WTC11 (cell line): ENCODE measurements around the gene BUB1. TPM values are rescaled to one million over a fixed set of nuclear protein-coding genes. Genes with fewer than 3 reads are reported as not detected.

ENCODE experiments used
- ATAC-seq: fragments of 200-7000 bp; cut with Tn5 transposase; 2 replicates; pipeline ENCODE4 v1.10.0; 2021; ENCODE audit warnings: mild to moderate bottlenecking, moderate library complexity
- CTCF ChIA-PET: fragments of 300-600 bp; sonication (Branson Sonifier 250); formaldehyde crosslinking; loops from one replicate; lab custom pipeline; 2021; ENCODE audit warnings: antibody characterized with exemption; lab: Charles Lee
- POLR2A ChIA-PET: fragments of 350-600 bp; sonication (Branson Sonifier 250); formaldehyde crosslinking; loops from one replicate; lab custom pipeline; 2021; ENCODE audit warnings: antibody characterized with exemption; lab: Charles Lee
- DNase-seq: peaks from one replicate; pipeline ENCODE4 v3.0.0; 2021; ENCODE audit warnings: low spot score
- H3K27ac Mint-ChIP-seq: 2 replicates; pipeline ENCODE4 v1.8.0; 2021; ENCODE audit warnings: mixed read lengths
- H3K27me3 Mint-ChIP-seq: 2 replicates; pipeline ENCODE4 v1.8.0; 2021; ENCODE audit warnings: low read depth, mild to moderate bottlenecking, moderate library complexity, mixed read lengths
- H3K36me3 Mint-ChIP-seq: 2 replicates; pipeline ENCODE4 v1.8.0; 2021; ENCODE audit warnings: mixed read lengths
- H3K4me1 Mint-ChIP-seq: 2 replicates; pipeline ENCODE4 v1.8.0; 2022; ENCODE audit warnings: mixed read lengths
- H3K4me3 Mint-ChIP-seq: 2 replicates; pipeline ENCODE4 v1.8.0; 2021; ENCODE audit warnings: mild to moderate bottlenecking, moderate library complexity, mixed read lengths
- H3K9me3 Mint-ChIP-seq: 2 replicates; pipeline ENCODE4 v1.8.0; 2021; ENCODE audit warnings: mixed read lengths
- CREM ChIP-seq: sonication (generic); formaldehyde crosslinking; IDR thresholded peaks from 2 replicates; pipeline ENCODE4 v1.8.1; 2022; ENCODE audit warnings: mild to moderate bottlenecking, missing genetic modification reagents, moderate library complexity
- FOXK1 ChIP-seq: sonication (generic); formaldehyde crosslinking; IDR thresholded peaks from 2 replicates; pipeline ENCODE4 v1.8.0; 2022; ENCODE audit warnings: mild to moderate bottlenecking, moderate library complexity, missing genetic modification reagents
- GABPB1 ChIP-seq: sonication (generic); formaldehyde crosslinking; IDR thresholded peaks from 2 replicates; pipeline ENCODE4 v1.8.1; 2023; ENCODE audit warnings: mild to moderate bottlenecking, missing genetic modification reagents
- GTF2I ChIP-seq: fragments of 250-450 bp; sonication (Bioruptor Pico); conservative IDR thresholded peaks from 2 replicates; pipeline ENCODE4 v1.4.0; 2021; ENCODE audit warnings: mild to moderate bottlenecking
- HMGXB4 ChIP-seq: sonication (generic); formaldehyde crosslinking; IDR thresholded peaks from 2 replicates; pipeline ENCODE4 v1.8.1; 2023; ENCODE audit warnings: mild to moderate bottlenecking, moderate library complexity, missing genetic modification reagents
- JUN ChIP-seq: sonication (generic); formaldehyde crosslinking; IDR thresholded peaks from 2 replicates; pipeline ENCODE4 v1.8.0; 2023; ENCODE audit warnings: mild to moderate bottlenecking, missing genetic modification reagents
- MLX ChIP-seq: sonication (generic); formaldehyde crosslinking; IDR thresholded peaks from 2 replicates; pipeline ENCODE4 v1.8.1; 2023; ENCODE audit warnings: mild to moderate bottlenecking, missing genetic modification reagents, moderate library complexity
- NFYB ChIP-seq: sonication (generic); formaldehyde crosslinking; conservative IDR thresholded peaks from 2 replicates; pipeline ENCODE4 v1.8.0; 2022; ENCODE audit warnings: low read depth, missing genetic modification reagents
- NR2C2 ChIP-seq: sonication (generic); formaldehyde crosslinking; IDR thresholded peaks from 2 replicates; pipeline ENCODE4 v1.8.0; 2022; ENCODE audit warnings: mild to moderate bottlenecking, missing genetic modification reagents
- NR3C1 ChIP-seq: sonication (generic); formaldehyde crosslinking; conservative IDR thresholded peaks from 2 replicates; pipeline ENCODE4 v1.8.1; 2023; ENCODE audit warnings: low read depth, mild to moderate bottlenecking, missing genetic modification reagents
- OVOL2 ChIP-seq: fragments of 250-450 bp; sonication (Bioruptor Pico); IDR thresholded peaks from 2 replicates; pipeline ENCODE4 v1.9.0; 2021; ENCODE audit warnings: mild to moderate bottlenecking, borderline replicate concordance
- PRRX2 ChIP-seq: fragments of 250-450 bp; sonication (Bioruptor Pico); IDR thresholded peaks from 2 replicates; pipeline ENCODE4 v1.8.0; 2021; ENCODE audit warnings: mild to moderate bottlenecking
- RORB ChIP-seq: fragments of 250-450 bp; sonication (Bioruptor Pico); IDR thresholded peaks from 2 replicates; pipeline ENCODE4 v1.9.0; 2021; ENCODE audit warnings: mild to moderate bottlenecking
- SMAD3 ChIP-seq: sonication (generic); formaldehyde crosslinking; IDR thresholded peaks from 2 replicates; pipeline ENCODE4 v1.8.0; 2022; ENCODE audit warnings: missing genetic modification reagents, mild to moderate bottlenecking, borderline replicate concordance
- TEAD4 ChIP-seq: sonication (generic); formaldehyde crosslinking; IDR thresholded peaks from 2 replicates; pipeline ENCODE4 v1.8.0; 2022; ENCODE audit warnings: mild to moderate bottlenecking, missing genetic modification reagents
- TP53 ChIP-seq: sonication (generic); formaldehyde crosslinking; IDR thresholded peaks from 2 replicates; pipeline ENCODE4 v1.8.1; 2023; ENCODE audit warnings: mild to moderate bottlenecking, missing genetic modification reagents
- ZNF263 ChIP-seq: sonication (generic); formaldehyde crosslinking; IDR thresholded peaks from 2 replicates; pipeline ENCODE4 v1.8.1; 2022; ENCODE audit warnings: low read depth, mild to moderate bottlenecking, moderate library complexity, missing genetic modification reagents
- total RNA-seq: library from RNA; stranded (reverse); gene quantifications from 3 replicates; pipeline ENCODE4 v1.2.3, GENCODE V29; 2021
- TF ChIP-seq, protein P1 (sequence below): fragments of 200-600 bp; IDR thresholded peaks from 2 replicates; pipeline ENCODE4 v1.8.0; 2022; ENCODE audit warnings: antibody characterized with exemption
- TF ChIP-seq, protein P2 (sequence below): sonication (generic); formaldehyde crosslinking; IDR thresholded peaks from 2 replicates; pipeline ENCODE4 v1.8.1; 2022; ENCODE audit warnings: mild to moderate bottlenecking, moderate library complexity, missing genetic modification reagents
- TF ChIP-seq, protein P3 (sequence below): sonication (generic); formaldehyde crosslinking; IDR thresholded peaks from 2 replicates; pipeline ENCODE4 v1.8.0; 2022; ENCODE audit warnings: mild to moderate bottlenecking, missing genetic modification reagents
- TF ChIP-seq, protein P4 (sequence below): sonication (generic); formaldehyde crosslinking; conservative IDR thresholded peaks from 2 replicates; pipeline ENCODE4 v1.8.1; 2023; ENCODE audit warnings: mild to moderate bottlenecking, low read depth, missing genetic modification reagents, moderate library complexity

The BUB1 gene
- total RNA-seq, 1 experiment from 2014 or later, result 116 TPM

GRCh38 chr2:110725370-110725769 lies 47.5 kb upstream of the BUB1 start:
- Mint-ChIP-seq H3K36me3 (no peaks in the 10 kb centered on the region), H3K4me3 (no peak overlapping the region), H3K27ac (no peak overlapping the region), H3K4me1 (peaks cover 19% of the 10 kb centered on the region), H3K9me3 (no peaks in the 10 kb centered on the region), H3K27me3 (peaks cover 14% of the 10 kb centered on the region)
- ChIA-PET POLR2A (no interaction called here), CTCF (no interaction called here)
- TF ChIP-seq NFYB, result no peak
- ATAC-seq, result no peak
- no peak for DNase-seq

DNA sequence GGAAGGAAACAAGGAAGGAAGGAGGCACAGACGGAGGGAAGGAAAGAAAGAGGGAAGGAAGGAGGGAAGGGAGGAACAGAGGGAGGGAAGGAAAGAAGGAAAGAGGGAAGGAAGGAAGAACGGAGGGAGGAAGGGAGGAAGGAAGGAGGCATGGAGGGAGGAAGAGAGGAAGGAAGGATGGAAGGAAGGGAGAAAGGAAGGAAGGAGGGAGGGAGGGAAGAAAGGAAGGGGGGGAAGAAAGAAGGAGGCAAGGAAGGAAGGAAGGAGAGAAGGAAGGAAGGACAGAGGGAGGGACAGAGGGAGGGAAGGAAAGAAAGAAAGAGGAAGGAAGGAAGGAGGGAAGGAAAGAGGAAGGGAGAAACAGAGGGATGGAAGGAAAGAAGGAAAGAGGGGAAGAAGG lies 47.0 kb upstream of the BUB1 start:
- TF ChIP-seq TP53 (CRISPR knock-in tag), result no peak
- TF ChIP-seq FOXK1 (CRISPR knock-in tag), result no peak
- TF ChIP-seq, protein P1, sequence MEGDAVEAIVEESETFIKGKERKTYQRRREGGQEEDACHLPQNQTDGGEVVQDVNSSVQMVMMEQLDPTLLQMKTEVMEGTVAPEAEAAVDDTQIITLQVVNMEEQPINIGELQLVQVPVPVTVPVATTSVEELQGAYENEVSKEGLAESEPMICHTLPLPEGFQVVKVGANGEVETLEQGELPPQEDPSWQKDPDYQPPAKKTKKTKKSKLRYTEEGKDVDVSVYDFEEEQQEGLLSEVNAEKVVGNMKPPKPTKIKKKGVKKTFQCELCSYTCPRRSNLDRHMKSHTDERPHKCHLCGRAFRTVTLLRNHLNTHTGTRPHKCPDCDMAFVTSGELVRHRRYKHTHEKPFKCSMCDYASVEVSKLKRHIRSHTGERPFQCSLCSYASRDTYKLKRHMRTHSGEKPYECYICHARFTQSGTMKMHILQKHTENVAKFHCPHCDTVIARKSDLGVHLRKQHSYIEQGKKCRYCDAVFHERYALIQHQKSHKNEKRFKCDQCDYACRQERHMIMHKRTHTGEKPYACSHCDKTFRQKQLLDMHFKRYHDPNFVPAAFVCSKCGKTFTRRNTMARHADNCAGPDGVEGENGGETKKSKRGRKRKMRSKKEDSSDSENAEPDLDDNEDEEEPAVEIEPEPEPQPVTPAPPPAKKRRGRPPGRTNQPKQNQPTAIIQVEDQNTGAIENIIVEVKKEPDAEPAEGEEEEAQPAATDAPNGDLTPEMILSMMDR, result no peak
- ChIA-PET POLR2A (no interaction called here), CTCF (no interaction called here)
- H3K4me3 Mint-ChIP-seq, result no peak overlapping the region
- ATAC-seq, result no peak
- no peak overlapping the region for H3K27ac Mint-ChIP-seq
- peaks cover 17% of the 10 kb centered on the region for H3K4me1 Mint-ChIP-seq
- no peaks in the 10 kb centered on the region for H3K36me3 Mint-ChIP-seq
- H3K9me3 Mint-ChIP-seq, result no peaks in the 10 kb centered on the region
- DNase-seq, result no peak
- H3K27me3 Mint-ChIP-seq, result peaks cover 17% of the 10 kb centered on the region

DNA sequence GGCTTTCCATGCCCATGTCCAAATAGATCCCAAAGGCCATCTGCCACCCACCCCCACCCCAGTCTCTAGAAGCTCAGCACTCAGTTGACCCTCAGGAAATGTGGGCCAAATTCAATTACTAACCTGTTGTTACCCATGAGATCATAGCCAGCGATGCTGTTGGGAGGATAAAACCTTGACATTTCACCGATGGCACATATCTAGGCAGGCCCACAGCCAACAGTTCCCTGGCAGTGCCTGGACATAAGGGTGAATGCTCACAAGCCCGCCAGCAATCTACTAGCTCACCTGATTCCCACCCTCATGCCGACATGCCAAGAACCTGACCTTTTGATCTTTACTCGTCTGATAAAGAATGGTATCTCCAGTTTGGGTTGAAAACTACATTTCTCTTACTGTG lies 42.7 kb upstream of the BUB1 start:
- CTCF ChIA-PET, result interaction anchor here (1.3 kb wide), 1 partner anchor 34 kb away, joined by 3 read pairs; no protein-coding TSS in a partner anchor

More for the DNA sequence above, 42.7 kb upstream of the BUB1 start:
- peaks cover 18% of the 10 kb centered on the region for H3K27me3 Mint-ChIP-seq
- POLR2A ChIA-PET, result no interaction called here
- H3K27ac Mint-ChIP-seq, result no peak overlapping the region
- H3K36me3 Mint-ChIP-seq, result no peaks in the 10 kb centered on the region
- no peaks in the 10 kb centered on the region for H3K9me3 Mint-ChIP-seq
- no peak overlapping the region for H3K4me3 Mint-ChIP-seq
- ATAC-seq (no peak), DNase-seq (no peak)
- no peaks in the 10 kb centered on the region; the same call in 1 of the 2 replicates for H3K4me1 Mint-ChIP-seq
- no peak for TF ChIP-seq TP53 (CRISPR knock-in tag)
- TF ChIP-seq, protein P2, sequence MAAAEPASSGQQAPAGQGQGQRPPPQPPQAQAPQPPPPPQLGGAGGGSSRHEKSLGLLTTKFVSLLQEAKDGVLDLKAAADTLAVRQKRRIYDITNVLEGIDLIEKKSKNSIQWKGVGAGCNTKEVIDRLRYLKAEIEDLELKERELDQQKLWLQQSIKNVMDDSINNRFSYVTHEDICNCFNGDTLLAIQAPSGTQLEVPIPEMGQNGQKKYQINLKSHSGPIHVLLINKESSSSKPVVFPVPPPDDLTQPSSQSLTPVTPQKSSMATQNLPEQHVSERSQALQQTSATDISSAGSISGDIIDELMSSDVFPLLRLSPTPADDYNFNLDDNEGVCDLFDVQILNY (CRISPR knock-in tag), result no peak
- no peak for TF ChIP-seq PRRX2 (CRISPR knock-in tag)
- TF ChIP-seq GTF2I, result no peak
- TF ChIP-seq CREM, result no peak
- TF ChIP-seq, protein P3, sequence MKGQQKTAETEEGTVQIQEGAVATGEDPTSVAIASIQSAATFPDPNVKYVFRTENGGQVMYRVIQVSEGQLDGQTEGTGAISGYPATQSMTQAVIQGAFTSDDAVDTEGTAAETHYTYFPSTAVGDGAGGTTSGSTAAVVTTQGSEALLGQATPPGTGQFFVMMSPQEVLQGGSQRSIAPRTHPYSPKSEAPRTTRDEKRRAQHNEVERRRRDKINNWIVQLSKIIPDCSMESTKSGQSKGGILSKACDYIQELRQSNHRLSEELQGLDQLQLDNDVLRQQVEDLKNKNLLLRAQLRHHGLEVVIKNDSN, result no peak
- TF ChIP-seq OVOL2 (CRISPR knock-in tag), result no peak
- no peak for TF ChIP-seq ZNF263 (CRISPR knock-in tag)
- TF ChIP-seq GABPB1 (CRISPR knock-in tag), result no peak
- TF ChIP-seq SMAD3 (CRISPR knock-in tag), result no peak
- no peak for TF ChIP-seq NR3C1 (CRISPR knock-in tag)
- no peak for TF ChIP-seq NR2C2 (CRISPR knock-in tag)
- no peak for TF ChIP-seq RORB
- TF ChIP-seq TEAD4 (CRISPR knock-in tag), result no peak
- TF ChIP-seq HMGXB4 (CRISPR knock-in tag), result no peak
- TF ChIP-seq MLX (CRISPR knock-in tag), result no peak
- TF ChIP-seq, protein P4, sequence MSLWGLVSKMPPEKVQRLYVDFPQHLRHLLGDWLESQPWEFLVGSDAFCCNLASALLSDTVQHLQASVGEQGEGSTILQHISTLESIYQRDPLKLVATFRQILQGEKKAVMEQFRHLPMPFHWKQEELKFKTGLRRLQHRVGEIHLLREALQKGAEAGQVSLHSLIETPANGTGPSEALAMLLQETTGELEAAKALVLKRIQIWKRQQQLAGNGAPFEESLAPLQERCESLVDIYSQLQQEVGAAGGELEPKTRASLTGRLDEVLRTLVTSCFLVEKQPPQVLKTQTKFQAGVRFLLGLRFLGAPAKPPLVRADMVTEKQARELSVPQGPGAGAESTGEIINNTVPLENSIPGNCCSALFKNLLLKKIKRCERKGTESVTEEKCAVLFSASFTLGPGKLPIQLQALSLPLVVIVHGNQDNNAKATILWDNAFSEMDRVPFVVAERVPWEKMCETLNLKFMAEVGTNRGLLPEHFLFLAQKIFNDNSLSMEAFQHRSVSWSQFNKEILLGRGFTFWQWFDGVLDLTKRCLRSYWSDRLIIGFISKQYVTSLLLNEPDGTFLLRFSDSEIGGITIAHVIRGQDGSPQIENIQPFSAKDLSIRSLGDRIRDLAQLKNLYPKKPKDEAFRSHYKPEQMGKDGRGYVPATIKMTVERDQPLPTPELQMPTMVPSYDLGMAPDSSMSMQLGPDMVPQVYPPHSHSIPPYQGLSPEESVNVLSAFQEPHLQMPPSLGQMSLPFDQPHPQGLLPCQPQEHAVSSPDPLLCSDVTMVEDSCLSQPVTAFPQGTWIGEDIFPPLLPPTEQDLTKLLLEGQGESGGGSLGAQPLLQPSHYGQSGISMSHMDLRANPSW (CRISPR knock-in tag), result no peak
- TF ChIP-seq JUN (CRISPR knock-in tag), result no peak
